HFFc6 (cell line): ENCODE measurements around the gene ATXN1. TPM values are rescaled to one million over a fixed set of nuclear protein-coding genes. Genes with fewer than 3 reads are reported as not detected.

Source experiments
- DNase-seq: peaks from one replicate; pipeline ENCODE4 v3.0.0-alpha.2; 2018
- H3K27ac Mint-ChIP-seq: 2 replicates; pipeline ENCODE4 v1.8.0; 2020; ENCODE audit warnings: mild to moderate bottlenecking, mixed read lengths
- H3K27me3 Mint-ChIP-seq: 2 replicates; pipeline ENCODE4 v1.8.0; 2021; ENCODE audit warnings: mild to moderate bottlenecking, moderate library complexity, mixed read lengths; ENCODE audit not compliant: insufficient read depth
- H3K36me3 Mint-ChIP-seq: 2 replicates; pipeline ENCODE4 v1.8.0; 2021; ENCODE audit warnings: low read depth, mixed read lengths
- H3K4me1 Mint-ChIP-seq: 2 replicates; pipeline ENCODE4 v1.8.0; 2020; ENCODE audit warnings: low read depth, mixed read lengths
- H3K4me3 Mint-ChIP-seq: 2 replicates; pipeline ENCODE4 v1.8.0; 2020; ENCODE audit warnings: mild to moderate bottlenecking, moderate library complexity, mixed read lengths
- H3K9me3 Mint-ChIP-seq: 2 replicates; pipeline ENCODE4 v1.8.0; 2020; ENCODE audit warnings: mild to moderate bottlenecking, mixed read lengths
- total RNA-seq, 6 experiments: library from RNA; stranded (reverse); fragmentation: NEBNext Ultra II Directional; extraction: Animal tissue kit (Norgen Biotek cat#: 25700); gene quantifications; 2 replicates in 1 of 6; 3 replicates in 5 of 6; pipeline ENCODE4 v1.2.3, GENCODE V29; 2021
- TF ChIP-seq, protein P1 (sequence below): fragments of 200-600 bp; sonication (generic); IDR thresholded peaks from 2 replicates; pipeline ENCODE4 v1.5.0; 2021; ENCODE audit warnings: antibody characterized with exemption, mild to moderate bottlenecking

ATXN1 gene
- total RNA-seq, 6 experiments from 2014 or later: 28.2 to 41.5 (median 30.5) TPM

DNA sequence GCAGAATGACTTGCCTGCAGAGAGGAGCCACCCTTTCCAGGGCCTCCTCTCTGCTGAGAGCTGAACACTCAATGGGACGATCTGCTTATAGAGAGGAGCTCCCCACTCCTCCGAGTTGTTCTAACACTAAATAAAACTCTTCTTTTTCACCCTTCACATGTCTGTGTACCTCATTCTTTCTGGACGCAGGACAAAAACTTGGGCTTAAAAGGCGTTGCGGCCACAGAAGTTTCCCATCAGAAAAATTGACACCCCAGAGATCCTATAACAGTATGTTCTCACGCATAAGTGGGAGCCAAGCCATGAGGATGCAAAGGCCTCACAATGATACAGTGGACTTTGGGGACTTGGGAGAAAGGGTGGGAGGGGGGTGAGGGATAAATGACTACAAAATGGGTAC lies 401.7 kb downstream of the ATXN1 start:
- no peak for DNase-seq
- peaks cover 3% of the 10 kb centered on the region; the same call in 1 of the 2 replicates for H3K27me3 Mint-ChIP-seq
- no peak overlapping the region for H3K4me3 Mint-ChIP-seq
- no peaks in the 10 kb centered on the region for H3K9me3 Mint-ChIP-seq
- H3K4me1 Mint-ChIP-seq: peaks cover 24% of the 10 kb centered on the region
- H3K27ac Mint-ChIP-seq: no peak overlapping the region
- H3K36me3 Mint-ChIP-seq: peaks cover 11% of the 10 kb centered on the region
- TF ChIP-seq, protein P1, sequence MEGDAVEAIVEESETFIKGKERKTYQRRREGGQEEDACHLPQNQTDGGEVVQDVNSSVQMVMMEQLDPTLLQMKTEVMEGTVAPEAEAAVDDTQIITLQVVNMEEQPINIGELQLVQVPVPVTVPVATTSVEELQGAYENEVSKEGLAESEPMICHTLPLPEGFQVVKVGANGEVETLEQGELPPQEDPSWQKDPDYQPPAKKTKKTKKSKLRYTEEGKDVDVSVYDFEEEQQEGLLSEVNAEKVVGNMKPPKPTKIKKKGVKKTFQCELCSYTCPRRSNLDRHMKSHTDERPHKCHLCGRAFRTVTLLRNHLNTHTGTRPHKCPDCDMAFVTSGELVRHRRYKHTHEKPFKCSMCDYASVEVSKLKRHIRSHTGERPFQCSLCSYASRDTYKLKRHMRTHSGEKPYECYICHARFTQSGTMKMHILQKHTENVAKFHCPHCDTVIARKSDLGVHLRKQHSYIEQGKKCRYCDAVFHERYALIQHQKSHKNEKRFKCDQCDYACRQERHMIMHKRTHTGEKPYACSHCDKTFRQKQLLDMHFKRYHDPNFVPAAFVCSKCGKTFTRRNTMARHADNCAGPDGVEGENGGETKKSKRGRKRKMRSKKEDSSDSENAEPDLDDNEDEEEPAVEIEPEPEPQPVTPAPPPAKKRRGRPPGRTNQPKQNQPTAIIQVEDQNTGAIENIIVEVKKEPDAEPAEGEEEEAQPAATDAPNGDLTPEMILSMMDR: no peak

DNA sequence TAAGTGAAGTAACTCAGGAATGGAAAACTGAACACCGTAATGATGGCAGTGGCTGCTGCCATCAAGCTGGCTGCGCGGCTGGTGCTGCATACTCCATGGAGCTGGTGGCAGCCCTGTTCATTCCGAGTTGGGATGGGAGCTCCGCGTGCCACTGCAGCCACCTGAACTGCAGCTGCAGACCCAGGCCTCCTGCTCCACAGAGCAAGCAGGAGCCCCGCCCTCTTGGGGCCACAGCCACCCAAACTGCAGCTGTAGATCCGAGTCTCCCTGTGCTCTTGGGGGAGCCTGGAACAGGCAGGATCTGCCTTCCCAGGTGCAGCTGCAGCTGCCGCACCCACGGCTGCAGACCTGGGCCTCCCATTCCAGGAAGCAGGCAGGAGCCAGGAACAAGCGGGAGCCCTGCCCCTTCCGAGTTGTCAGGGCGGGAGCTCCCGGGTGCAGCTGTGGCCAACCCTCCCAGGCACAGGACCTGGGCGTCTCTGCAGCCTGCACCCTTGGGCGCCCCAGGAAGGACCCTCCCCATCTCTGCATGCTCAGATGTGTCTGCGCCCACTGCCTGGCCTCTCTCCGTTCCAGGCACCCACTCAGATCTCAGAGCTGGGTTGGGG lies 402.6 kb downstream of the ATXN1 start:
- peaks cover 3% of the 10 kb centered on the region; the same call in 1 of the 2 replicates for H3K27me3 Mint-ChIP-seq
- TF ChIP-seq, protein P1: no peak
- no peak for DNase-seq
- no peak overlapping the region for H3K27ac Mint-ChIP-seq
- H3K4me3 Mint-ChIP-seq: no peak overlapping the region
- H3K36me3 Mint-ChIP-seq: peaks cover 11% of the 10 kb centered on the region
- H3K4me1 Mint-ChIP-seq: peaks cover 24% of the 10 kb centered on the region
- no peaks in the 10 kb centered on the region for H3K9me3 Mint-ChIP-seq

DNA sequence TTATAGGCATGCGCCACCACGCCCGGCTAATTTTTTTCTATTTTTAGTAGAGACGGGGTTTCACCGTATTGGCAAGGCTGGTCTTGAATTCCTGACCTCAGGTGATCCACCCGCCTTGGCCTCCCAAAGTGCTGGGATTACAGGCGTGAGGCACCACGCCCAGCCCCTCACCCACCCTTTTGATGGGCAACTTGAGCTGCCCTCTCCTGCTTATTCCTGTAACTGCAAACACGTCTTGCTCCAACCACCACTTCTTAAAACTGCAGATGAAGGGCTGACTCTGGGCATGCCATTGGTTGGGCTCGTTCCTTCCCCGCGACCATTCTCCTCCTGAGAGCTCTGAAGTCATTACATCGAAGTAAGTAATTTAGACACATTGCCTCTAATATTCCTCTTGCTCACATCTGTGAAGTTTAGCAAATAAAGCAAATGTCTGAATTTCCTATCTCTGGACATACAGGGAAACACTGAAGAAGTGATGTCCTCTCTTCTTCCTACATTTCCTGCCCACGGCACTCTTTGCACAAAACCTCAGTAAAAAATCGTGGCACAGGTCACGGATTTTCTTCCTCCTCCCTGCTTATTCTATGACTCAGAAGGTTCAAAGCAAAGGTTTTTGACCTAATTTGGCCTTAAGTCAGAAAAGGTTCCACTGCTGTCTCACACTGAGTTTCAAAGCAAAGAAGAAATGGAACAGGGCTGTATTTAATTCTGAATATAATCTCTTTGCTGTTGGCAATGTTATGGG lies 405.4 kb downstream of the ATXN1 start:
- Mint-ChIP-seq H3K4me1 (peaks cover 39% of the 10 kb centered on the region), H3K4me3 (peak overlapping the region; percentile 11; the same call in 1 of the 2 replicates), H3K36me3 (peaks cover 6% of the 10 kb centered on the region), H3K27me3 (no peaks in the 10 kb centered on the region; the same call in 1 of the 2 replicates), H3K27ac (peak overlapping the region; percentile 36; the same call in 1 of the 2 replicates), H3K9me3 (no peaks in the 10 kb centered on the region)
- TF ChIP-seq, protein P1: no peak
- peak; percentile 12 for DNase-seq

DNA sequence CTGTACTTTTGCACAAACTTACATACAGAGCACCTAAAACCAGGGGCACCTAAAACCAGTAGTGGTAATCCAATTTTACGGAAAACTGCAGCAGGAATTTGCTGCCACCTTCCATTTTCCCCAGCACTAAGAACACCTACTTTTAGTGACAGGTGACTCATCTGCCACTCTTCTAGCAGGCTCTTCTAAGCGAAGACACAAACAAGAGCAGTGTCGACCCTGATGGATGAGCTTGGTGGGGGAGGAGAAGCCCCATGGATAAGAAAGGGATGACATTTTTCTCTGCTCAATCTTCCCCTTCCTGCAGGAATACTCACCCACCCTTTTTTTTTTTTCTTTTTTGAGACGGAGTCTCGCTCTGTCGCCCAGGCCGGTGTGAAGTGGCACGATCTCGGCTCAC lies 406.0 kb downstream of the ATXN1 start:
- Mint-ChIP-seq H3K4me1 (peaks cover 46% of the 10 kb centered on the region), H3K9me3 (no peaks in the 10 kb centered on the region), H3K27ac (no peak overlapping the region)

DNA sequence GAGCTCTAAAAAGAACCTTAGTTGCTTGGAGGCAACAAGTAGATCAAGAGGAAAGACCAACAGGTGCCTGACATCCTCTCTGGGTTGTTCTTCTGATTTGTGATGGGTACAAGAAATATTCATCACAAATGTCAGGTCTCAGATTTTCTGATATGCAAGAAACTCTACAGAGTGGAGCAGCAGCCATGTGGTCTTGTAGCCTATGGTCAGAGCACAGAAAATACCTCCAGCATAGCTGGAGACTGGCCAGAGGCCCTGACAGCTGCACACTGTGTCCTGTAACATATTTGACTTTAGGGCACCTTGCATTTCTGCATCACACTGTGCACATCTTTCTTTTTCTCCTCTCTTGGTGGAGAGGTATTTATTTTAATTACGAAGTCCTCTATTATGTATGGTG lies 406.6 kb downstream of the ATXN1 start:
- Mint-ChIP-seq H3K4me1 (peaks cover 51% of the 10 kb centered on the region), H3K9me3 (no peaks in the 10 kb centered on the region), H3K4me3 (no peak overlapping the region), H3K27ac (no peak overlapping the region), H3K27me3 (no peaks in the 10 kb centered on the region; the same call in 1 of the 2 replicates), H3K36me3 (peaks cover 6% of the 10 kb centered on the region)
- TF ChIP-seq, protein P1: no peak
- DNase-seq: no peak

More for the DNA sequence above, 406.0 kb downstream of the ATXN1 start:
- DNase-seq: no peak
- H3K4me3 Mint-ChIP-seq: no peak overlapping the region
- H3K27me3 Mint-ChIP-seq: no peaks in the 10 kb centered on the region; the same call in 1 of the 2 replicates
- peaks cover 6% of the 10 kb centered on the region for H3K36me3 Mint-ChIP-seq
- TF ChIP-seq, protein P1: no peak
